ENCODE measurements around the gene LZTR1. TPM values are rescaled to one million over a fixed set of nuclear protein-coding genes. Genes with fewer than 3 reads are reported as not detected.

LZTR1 gene
- polyA plus RNA-seq, 2 donors = 21.1 to 39.0 TPM

DNA sequence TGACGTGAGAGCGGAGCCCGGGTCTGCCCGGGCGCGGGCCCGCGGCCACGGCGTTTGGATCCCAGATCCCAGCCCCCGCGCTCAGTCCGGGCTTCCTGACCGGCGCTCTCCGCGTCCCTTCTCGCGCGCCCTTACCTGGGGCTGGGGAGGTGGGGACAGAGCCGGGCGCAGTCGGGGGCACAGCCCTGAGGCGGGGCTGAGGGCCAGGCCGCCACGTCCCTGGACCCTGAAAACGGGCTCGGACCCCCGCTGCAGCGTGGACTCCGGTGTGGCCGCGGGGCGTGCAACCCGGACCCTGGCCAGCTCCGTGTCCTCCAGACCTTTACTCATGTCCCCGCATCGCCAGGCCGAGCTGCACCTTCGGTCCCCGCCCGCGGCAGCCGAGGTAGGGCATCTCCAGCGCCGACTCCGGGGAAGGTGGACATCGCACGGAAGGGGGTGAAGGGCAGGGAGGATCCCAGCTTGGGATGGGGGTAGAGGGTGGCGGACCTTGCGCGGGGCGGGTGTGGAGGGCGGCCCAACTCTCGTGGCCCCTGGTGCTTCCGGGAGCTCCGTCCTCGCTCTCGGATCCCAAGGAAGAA is 24.9 kb upstream of the LZTR1 start:
- H3K4me1 ChIP-seq (ENCODE audit: control insufficient read depth in 2 of 2, insufficient read depth in 2 of 2, low read length in 1 of 2) = peaks cover 2 to 24% of the 10 kb centered on the region in 2 donors
- WGBS, 2 donors = 1% methylated on average over 54 to 59 of the region's 59 CpGs
- H3K36me3 ChIP-seq (ENCODE audit: control insufficient read depth in 2 of 2, insufficient read depth in 2 of 2, low read length in 1 of 2) = peaks cover 3 to 5% of the 10 kb centered on the region in 2 donors
- H3K4me3 ChIP-seq (ENCODE audit: low read depth in 1 of 2, low read length in 2 of 2) = peak overlapping the region; percentile 54 to 63
- H3K27me3 ChIP-seq (ENCODE audit: control insufficient read depth in 1 of 2, insufficient read depth in 2 of 2, low read length in 2 of 2) = no peaks in the 10 kb centered on the region
- peak overlapping the region; percentile 52 to 79 for H3K27ac ChIP-seq (ENCODE audit: low read depth in 2 of 2, low read length in 1 of 2)
- H3K9me3 ChIP-seq (ENCODE audit: control insufficient read depth in 2 of 2, insufficient read depth in 1 of 2, low read depth in 1 of 2, low read length in 1 of 2) = no peaks in the 10 kb centered on the region

DNA sequence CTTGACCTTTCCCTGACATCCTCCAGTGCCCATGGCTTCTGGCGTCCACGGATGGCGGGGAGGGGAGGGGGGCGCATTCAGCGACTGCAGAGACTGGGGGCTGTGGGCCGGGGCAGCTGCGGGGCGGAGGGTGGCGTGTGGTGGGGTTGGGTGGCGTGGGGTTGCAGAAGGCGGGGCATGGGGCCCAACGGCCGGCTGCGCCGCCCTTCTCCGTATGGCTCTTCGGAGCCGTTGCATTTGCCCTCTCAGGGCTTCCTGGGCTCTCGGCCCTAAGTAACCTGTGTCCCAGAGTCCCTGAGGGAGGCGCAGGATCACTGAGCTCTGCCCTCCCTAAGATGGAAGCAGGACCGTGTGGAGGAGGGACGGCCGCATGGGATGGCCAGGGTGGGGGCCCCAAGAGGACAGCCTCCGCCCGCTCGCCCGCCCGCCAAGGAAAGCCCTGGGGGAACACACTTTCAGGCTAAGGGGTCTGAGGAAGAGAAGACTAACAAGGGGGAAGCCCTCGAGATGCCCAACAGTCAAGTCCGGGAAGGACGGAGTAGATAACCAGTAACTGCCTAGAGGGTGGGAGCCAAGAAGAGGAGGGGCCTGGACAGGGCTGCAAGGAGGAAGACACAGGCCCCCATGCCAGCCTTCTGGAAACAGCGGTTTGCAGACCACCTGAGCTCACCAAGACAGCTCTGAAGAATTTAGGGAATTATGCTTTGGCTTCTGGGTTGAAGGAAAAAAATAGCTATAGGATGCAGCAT is 24.2 kb upstream of the LZTR1 start:
- Histone ChIP-seq H3K9me3 (ENCODE audit: control insufficient read depth in 2 of 2, insufficient read depth in 1 of 2, low read depth in 1 of 2, low read length in 1 of 2) (no peaks in the 10 kb centered on the region), H3K4me3 (ENCODE audit: low read depth in 1 of 2, low read length in 2 of 2) (peak overlapping the region; percentile 54 to 63), H3K4me1 (ENCODE audit: control insufficient read depth in 2 of 2, insufficient read depth in 2 of 2, low read length in 1 of 2) (peaks cover 2 to 22% of the 10 kb centered on the region in 2 donors), H3K36me3 (ENCODE audit: control insufficient read depth in 2 of 2, insufficient read depth in 2 of 2, low read length in 1 of 2) (peaks cover 0 to under 1% of the 10 kb centered on the region in 2 donors), H3K27me3 (ENCODE audit: control insufficient read depth in 1 of 2, insufficient read depth in 2 of 2, low read length in 2 of 2) (no peaks in the 10 kb centered on the region), H3K27ac (ENCODE audit: low read depth in 2 of 2, low read length in 1 of 2) (peak overlapping the region in 1 of 2 donors; percentile 52)
- WGBS, 2 donors = 3% methylated on average over 18 to 32 of the region's 32 CpGs

DNA sequence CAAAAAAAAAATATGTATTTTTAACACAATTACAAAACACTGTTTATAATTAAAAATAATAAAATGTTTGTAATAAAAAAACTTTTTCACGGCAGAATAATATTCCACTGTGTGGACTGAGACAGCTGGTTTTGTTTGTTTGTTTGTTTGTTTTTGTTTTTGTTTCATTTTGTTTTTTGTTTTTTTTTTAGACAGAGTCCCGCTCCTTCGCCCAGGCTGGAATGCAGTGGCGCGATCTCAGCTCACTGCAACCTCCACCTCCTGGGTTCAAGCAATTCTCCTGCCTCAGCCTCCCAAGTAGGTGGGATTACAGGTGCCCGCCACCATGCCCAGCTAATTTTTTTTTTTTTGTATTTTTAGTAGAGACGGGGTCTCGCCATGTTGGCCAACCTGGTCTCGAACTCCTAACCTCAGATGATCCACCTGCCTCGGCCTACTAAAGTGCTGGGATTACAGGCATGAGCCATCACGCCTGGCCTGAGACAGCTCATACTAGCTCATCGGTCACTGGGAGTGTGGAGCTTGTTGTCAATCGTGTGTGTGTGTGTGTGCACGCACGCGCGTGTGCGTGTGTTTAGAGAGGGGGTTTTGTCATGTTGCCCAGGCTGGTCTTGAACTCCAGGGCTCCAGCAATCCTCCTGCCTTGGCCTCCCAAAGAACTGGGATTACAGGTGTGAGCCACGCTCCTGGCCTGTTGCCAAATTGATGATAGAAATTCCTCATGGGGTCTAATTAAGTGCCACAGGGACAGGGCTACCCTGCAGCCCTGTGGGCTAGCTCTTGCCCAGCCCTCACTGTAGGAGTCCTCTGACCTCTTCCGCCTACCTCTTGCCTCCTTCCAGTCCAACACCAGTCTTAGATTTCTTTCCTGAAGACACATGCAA is 22.3 kb upstream of the LZTR1 start:
- H3K4me3 ChIP-seq (ENCODE audit: low read depth in 1 of 2, low read length in 2 of 2) = no peak overlapping the region
- no peaks in the 10 kb centered on the region for H3K36me3 ChIP-seq (ENCODE audit: control insufficient read depth in 2 of 2, insufficient read depth in 2 of 2, low read length in 1 of 2)
- H3K9me3 ChIP-seq (ENCODE audit: control insufficient read depth in 2 of 2, insufficient read depth in 1 of 2, low read depth in 1 of 2, low read length in 1 of 2) = no peaks in the 10 kb centered on the region
- no peaks in the 10 kb centered on the region for H3K27me3 ChIP-seq (ENCODE audit: control insufficient read depth in 1 of 2, insufficient read depth in 2 of 2, low read length in 2 of 2)
- WGBS, 2 donors = 91 to 92% methylated on average over 20 of the region's 20 CpGs
- H3K27ac ChIP-seq (ENCODE audit: low read depth in 2 of 2, low read length in 1 of 2) = no peak overlapping the region
- peaks cover 0 to 21% of the 10 kb centered on the region in 2 donors for H3K4me1 ChIP-seq (ENCODE audit: control insufficient read depth in 2 of 2, insufficient read depth in 2 of 2, low read length in 1 of 2)

DNA sequence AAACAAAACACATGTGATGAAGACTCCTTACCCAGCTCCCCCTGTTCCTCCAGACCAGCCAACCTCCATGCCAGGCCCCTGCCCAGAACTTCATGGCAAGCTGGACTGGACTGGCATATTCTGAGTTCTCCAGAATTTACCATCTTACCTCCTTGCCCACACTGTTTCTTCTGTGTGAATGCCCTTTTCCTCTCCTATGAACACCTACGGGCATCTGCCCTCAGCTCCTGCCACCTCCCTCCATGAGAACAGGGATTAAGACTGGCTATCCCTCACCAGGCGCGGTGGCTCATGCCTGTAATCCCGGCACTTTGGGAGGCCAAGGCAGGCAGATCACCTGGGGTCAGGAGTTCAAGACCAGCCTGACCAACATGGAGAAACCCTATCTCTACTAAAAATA is 21.5 kb upstream of the LZTR1 start:
- no peaks in the 10 kb centered on the region for H3K36me3 ChIP-seq (ENCODE audit: control insufficient read depth in 2 of 2, insufficient read depth in 2 of 2, low read length in 1 of 2)
- no peaks in the 10 kb centered on the region for H3K27me3 ChIP-seq (ENCODE audit: control insufficient read depth in 1 of 2, insufficient read depth in 2 of 2, low read length in 2 of 2)
- H3K4me3 ChIP-seq (ENCODE audit: low read depth in 1 of 2, low read length in 2 of 2) = no peak overlapping the region
- peaks cover 0 to 24% of the 10 kb centered on the region in 2 donors for H3K4me1 ChIP-seq (ENCODE audit: control insufficient read depth in 2 of 2, insufficient read depth in 2 of 2, low read length in 1 of 2)
- no peak overlapping the region for H3K27ac ChIP-seq (ENCODE audit: low read depth in 2 of 2, low read length in 1 of 2)
- no peaks in the 10 kb centered on the region for H3K9me3 ChIP-seq (ENCODE audit: control insufficient read depth in 2 of 2, insufficient read depth in 1 of 2, low read depth in 1 of 2, low read length in 1 of 2)
- 85 to 86% methylated on average over 4 of the region's 4 CpGs for WGBS, 2 donors

DNA sequence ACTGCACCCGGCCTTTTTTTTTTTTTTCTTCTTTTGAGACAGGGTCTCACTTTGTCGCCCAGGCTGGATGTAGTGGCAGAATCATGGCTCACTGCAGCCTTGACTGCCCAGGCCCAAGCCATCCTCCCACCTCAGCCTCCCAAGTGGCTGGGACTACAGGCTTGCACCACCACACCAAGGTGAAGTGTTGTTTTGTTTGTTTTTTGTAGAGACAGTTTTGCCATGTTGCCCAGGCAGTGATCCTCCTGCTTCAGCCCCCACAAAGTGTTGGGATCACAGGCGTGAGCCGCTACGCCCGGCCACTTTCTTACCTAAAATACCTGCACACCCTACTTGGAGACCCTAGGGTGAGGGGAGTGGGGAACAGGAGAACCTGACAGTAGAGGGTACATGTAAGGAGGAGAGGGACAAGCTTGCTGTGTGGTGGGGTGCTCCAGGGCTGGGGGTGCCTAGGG is 19.6 kb upstream of the LZTR1 start:
- Histone ChIP-seq H3K27me3 (ENCODE audit: control insufficient read depth in 1 of 2, insufficient read depth in 2 of 2, low read length in 2 of 2) (no peaks in the 10 kb centered on the region), H3K9me3 (ENCODE audit: control insufficient read depth in 2 of 2, insufficient read depth in 1 of 2, low read depth in 1 of 2, low read length in 1 of 2) (no peaks in the 10 kb centered on the region), H3K4me3 (ENCODE audit: low read depth in 1 of 2, low read length in 2 of 2) (no peak overlapping the region), H3K36me3 (ENCODE audit: control insufficient read depth in 2 of 2, insufficient read depth in 2 of 2, low read length in 1 of 2) (no peaks in the 10 kb centered on the region), H3K27ac (ENCODE audit: low read depth in 2 of 2, low read length in 1 of 2) (no peak overlapping the region), H3K4me1 (ENCODE audit: control insufficient read depth in 2 of 2, insufficient read depth in 2 of 2, low read length in 1 of 2) (peaks cover 0 to 15% of the 10 kb centered on the region in 2 donors)
- WGBS, 2 donors = 85 to 95% methylated on average over 6 of the region's 6 CpGs

DNA sequence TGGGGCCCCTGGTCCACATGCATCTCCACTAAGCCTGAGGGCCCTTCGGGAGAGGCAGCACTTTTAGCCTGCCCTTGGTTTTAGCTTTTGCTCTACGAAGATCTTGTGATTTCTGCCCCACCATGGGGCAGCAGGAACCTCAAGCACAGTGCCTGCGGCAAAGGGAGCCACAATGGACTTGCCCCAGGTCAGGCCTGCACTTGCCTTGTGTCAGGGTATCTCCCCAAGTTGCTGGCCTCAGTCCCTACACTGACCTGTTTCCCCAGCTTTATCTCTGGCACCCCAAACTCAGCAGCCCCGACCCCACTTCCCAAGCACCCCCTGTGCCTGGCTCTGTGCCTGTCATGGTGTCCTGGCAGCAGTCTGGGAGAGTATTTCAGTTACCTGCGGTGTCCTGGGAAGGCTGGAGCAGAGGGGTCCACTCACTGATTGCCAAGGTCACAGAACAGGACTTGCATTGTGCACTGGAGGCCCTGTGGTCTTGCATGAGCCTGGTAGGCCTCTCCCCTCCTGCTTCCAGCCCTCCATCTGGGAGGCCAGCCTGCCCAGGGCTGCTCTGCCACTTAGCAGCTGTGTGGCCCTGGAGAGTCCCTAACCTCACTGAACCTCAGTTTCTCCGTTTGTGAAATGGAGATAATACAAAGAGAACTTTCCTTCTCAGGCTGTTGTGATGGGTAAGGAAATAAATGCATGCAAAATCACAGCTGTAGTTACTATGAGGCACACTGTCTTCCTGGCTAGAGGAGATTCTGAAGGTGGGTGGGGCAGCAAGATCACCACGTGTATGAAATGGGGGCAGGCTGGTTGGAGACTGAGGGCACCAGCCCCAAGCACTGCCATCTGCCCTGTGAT is 18.7 kb upstream of the LZTR1 start:
- H3K27me3 ChIP-seq (ENCODE audit: control insufficient read depth in 1 of 2, insufficient read depth in 2 of 2, low read length in 2 of 2) = no peaks in the 10 kb centered on the region
- WGBS, 2 donors = 63 to 66% methylated on average over 7 of the region's 7 CpGs

DNA sequence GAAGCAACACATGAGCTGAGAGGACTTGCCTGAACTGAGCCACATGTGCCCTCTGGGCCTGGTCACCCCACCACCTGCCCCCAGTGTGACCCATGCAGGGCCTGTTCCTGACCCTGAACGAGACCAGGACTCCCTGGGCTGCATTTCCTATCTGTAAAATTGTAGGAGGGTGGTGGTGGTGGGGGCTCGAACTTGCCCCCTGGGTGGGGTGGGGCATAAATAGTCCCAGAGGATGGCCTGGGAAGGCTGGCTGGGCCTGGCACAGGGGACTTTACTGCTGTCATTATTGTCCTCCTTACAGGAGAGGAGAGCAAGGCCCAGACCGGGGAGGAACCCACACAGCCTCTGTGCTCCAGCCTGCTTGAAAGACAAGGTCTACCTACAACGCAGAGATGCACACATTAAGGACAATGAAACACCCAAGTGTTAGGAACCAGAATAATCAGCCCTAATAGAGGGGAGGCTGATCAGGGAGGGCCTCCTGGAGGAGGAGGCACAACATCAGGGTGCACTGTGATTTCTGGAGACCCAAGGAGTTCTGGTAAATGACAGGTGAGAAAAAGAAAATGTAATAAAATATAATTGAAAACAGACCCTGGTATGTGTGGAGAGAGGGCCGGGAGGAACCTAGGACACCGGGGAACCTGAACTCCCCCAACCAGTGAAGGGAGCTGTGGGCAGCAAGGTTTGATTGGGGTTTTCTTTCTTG is 17.9 kb upstream of the LZTR1 start:
- no peaks in the 10 kb centered on the region for H3K27me3 ChIP-seq (ENCODE audit: control insufficient read depth in 1 of 2, insufficient read depth in 2 of 2, low read length in 2 of 2)
- no peak overlapping the region for H3K27ac ChIP-seq (ENCODE audit: low read depth in 2 of 2, low read length in 1 of 2)
- H3K36me3 ChIP-seq (ENCODE audit: control insufficient read depth in 2 of 2, insufficient read depth in 2 of 2, low read length in 1 of 2) = no peaks in the 10 kb centered on the region
- H3K4me3 ChIP-seq (ENCODE audit: low read depth in 1 of 2, low read length in 2 of 2) = peak overlapping the region in 1 of 2 donors; percentile 25
- H3K9me3 ChIP-seq (ENCODE audit: control insufficient read depth in 2 of 2, insufficient read depth in 1 of 2, low read depth in 1 of 2, low read length in 1 of 2) = no peaks in the 10 kb centered on the region
- WGBS, 2 donors = 54 to 60% methylated on average over 6 of the region's 6 CpGs
- H3K4me1 ChIP-seq (ENCODE audit: control insufficient read depth in 2 of 2, insufficient read depth in 2 of 2, low read length in 1 of 2) = peaks cover 0 to 12% of the 10 kb centered on the region in 2 donors

More for the DNA sequence above, 18.7 kb upstream of the LZTR1 start:
- H3K4me3 ChIP-seq (ENCODE audit: low read depth in 1 of 2, low read length in 2 of 2) = no peak overlapping the region
- no peaks in the 10 kb centered on the region for H3K36me3 ChIP-seq (ENCODE audit: control insufficient read depth in 2 of 2, insufficient read depth in 2 of 2, low read length in 1 of 2)
- no peak overlapping the region for H3K27ac ChIP-seq (ENCODE audit: low read depth in 2 of 2, low read length in 1 of 2)
- peaks cover 0 to 12% of the 10 kb centered on the region in 2 donors for H3K4me1 ChIP-seq (ENCODE audit: control insufficient read depth in 2 of 2, insufficient read depth in 2 of 2, low read length in 1 of 2)
- H3K9me3 ChIP-seq (ENCODE audit: control insufficient read depth in 2 of 2, insufficient read depth in 1 of 2, low read depth in 1 of 2, low read length in 1 of 2) = no peaks in the 10 kb centered on the region

DNA sequence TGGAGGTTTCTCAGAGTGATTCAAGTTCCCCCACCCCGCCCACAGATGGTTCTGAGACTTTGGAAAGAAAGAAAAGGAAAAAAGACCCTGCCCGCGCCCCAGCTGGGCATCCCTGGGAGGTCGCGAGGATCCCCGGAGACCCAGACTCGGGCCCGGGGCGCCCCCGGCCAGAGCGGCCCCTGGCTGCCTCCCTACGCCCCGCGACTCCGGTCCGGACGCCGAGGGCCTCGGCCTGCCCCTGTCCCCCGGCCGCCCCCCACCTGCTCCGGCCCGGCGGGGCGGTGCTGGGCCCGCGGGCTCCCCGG is 17.3 kb upstream of the LZTR1 start:
- Histone ChIP-seq H3K27ac (ENCODE audit: low read depth in 2 of 2, low read length in 1 of 2) (no peak overlapping the region), H3K9me3 (ENCODE audit: control insufficient read depth in 2 of 2, insufficient read depth in 1 of 2, low read depth in 1 of 2, low read length in 1 of 2) (no peaks in the 10 kb centered on the region), H3K4me3 (ENCODE audit: low read depth in 1 of 2, low read length in 2 of 2) (peak overlapping the region in 1 of 2 donors; percentile 25), H3K27me3 (ENCODE audit: control insufficient read depth in 1 of 2, insufficient read depth in 2 of 2, low read length in 2 of 2) (no peaks in the 10 kb centered on the region), H3K4me1 (ENCODE audit: control insufficient read depth in 2 of 2, insufficient read depth in 2 of 2, low read length in 1 of 2) (peaks cover 0 to 12% of the 10 kb centered on the region in 2 donors), H3K36me3 (ENCODE audit: control insufficient read depth in 2 of 2, insufficient read depth in 2 of 2, low read length in 1 of 2) (no peaks in the 10 kb centered on the region)
- 3 to 8% methylated on average over 18 to 28 of the region's 28 CpGs for WGBS, 2 donors
